GM21619 (cell line): ENCODE data around the gene PTPRT.

Experiments
- ATAC-seq: cut with Tn5 transposase; IDR thresholded peaks from one replicate; pipeline ENCODE4 v1.9.1; 2021; ENCODE audit not compliant: unreplicated experiment

PTPRT gene

DNA sequence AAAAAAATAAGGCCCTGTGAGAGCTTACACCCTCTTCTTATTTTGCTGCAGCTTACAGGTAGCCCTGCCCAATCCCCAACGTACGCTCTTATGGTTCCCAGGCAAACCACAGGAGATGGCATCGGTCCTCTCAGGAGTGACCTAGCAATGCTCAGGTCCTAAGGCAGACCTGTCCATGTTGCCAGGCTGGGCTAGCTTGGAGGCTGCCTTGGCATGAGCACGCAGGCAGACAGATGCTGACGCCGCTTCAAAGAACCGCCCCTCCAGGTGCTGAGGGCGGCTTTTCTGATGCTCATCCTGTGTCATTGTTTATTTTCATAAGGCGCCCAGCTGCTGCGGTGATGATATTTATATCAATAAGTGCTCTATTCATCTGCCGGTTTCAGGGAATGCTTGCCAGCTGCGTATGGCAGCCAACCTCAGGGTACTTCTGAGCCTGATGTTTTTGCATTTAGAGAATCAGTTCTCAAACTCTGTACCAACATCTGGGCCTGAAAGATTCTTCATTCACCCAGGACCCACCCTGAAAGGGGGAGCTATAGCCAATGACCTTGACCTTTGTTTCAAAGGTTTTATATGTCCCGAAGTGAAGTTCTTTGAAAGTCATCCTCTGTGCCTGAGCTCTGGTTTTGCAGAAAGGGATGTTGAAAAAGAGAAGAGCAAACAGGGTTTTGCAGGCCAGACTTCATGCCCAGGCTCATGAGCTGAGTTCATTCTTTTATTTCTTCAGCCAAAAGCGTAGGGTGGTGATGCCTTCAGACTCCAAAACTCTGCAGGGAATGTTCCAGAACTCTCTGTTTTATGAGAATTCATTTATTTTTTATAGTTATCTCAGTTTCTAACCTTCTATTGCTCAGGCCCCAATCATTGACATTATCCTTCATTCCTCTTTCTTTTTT is 1095.9 kb downstream of the PTPRT start:
- ATAC-seq: no peak

DNA sequence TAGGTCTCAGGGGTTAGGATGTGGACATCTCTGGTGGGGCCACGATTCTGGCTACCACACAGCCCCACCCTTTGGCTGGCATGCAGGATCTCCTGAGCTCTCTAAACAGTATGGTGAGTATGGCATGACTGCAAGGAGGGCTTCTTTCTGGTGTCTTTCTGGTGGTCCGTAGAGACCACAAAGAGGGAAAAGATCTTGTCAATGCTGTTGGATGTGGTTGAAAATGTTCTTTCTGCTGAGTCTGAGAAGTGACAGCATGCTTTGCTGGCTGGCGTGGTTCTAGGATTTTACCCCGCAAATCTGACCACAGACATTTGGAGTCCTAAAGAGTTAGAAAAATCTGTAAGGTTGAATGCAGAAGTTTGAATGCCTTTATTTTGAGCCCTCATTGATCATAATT is 1096.7 kb downstream of the PTPRT start:
- ATAC-seq: no peak

GRCh38 chr20:42085366-42085765 is 1104.3 kb downstream of the PTPRT start:
- ATAC-seq: no peak

DNA sequence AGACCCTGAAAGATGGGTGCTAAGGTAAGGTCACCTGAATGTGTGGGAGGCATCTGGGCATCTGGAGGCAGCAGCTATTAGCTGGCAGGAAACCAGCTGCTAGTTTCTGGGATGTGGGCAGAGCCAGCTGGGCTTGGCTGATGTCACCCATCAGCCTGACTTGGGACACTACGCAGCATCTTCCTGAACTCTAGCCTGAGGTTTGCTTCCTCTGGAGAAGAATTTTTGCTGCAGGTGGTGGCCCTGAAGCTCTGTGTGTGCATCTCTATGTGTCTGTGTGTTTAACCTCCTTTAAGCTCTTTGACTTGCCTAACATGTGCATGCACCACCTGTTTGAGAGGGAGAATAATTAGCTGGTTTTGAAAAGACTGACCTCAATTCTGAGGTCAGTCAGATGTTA is 1106.4 kb downstream of the PTPRT start:
- no peak for ATAC-seq

DNA sequence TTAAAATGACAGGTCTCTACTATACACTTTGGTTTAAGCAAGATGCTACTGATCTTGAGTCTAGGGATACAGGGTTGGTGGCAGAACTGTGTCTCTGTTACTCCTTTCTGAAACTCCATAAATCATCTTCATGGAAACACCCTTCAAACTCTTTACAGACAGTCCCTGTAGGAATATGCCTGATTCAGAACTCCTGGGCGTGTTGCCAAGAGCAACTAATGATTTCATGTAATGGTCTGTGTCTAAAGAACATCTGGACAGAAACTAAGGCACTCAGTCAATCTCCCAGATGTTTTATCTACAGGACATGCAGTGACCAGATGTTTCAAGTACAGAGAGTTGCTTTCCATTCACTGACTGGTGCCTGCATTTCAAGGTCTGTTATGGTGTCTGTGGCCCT is 1107.1 kb downstream of the PTPRT start:
- no peak for ATAC-seq

GRCh38 chr20:42080956-42081355 is 1108.8 kb downstream of the PTPRT start:
- no peak for ATAC-seq

DNA sequence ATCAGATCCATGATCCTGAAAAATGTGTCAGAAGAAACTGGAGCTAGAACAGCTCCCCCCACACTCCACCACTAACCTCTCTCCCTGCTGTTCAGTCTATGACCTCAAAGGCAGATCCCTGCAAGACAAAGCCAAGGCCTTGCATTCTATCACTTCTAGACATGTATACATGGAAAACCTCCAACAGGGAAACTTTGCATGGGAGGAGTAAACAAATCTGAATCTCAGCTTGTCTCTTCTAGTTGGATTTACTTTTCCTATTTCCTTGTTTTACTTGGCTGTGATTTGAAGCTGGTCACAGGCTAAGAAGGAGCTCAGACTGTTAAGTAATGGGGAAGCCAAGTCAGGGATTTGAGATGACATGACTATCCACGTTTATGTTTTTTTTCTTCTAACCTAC is 1114.8 kb downstream of the PTPRT start:
- ATAC-seq: no peak

GRCh38 chr20:42067596-42067995 is 1122.1 kb downstream of the PTPRT start:
- no peak for ATAC-seq

- no peak for ATAC-seq
Observed at GRCh38 chr20:42067174-42067573, 1122.5 kb downstream of the PTPRT start.

GRCh38 chr20:42063141-42063540 is 1126.6 kb downstream of the PTPRT start:
- ATAC-seq: no peak

GRCh38 chr20:42053350-42053749 is 1136.4 kb downstream of the PTPRT start:
- ATAC-seq: no peak

- ATAC-seq: no peak
Observed at GRCh38 chr20:42051921-42052320, 1137.8 kb downstream of the PTPRT start.

GRCh38 chr20:42046371-42047085 is 1143.2 kb downstream of the PTPRT start:
- no peak for ATAC-seq

DNA sequence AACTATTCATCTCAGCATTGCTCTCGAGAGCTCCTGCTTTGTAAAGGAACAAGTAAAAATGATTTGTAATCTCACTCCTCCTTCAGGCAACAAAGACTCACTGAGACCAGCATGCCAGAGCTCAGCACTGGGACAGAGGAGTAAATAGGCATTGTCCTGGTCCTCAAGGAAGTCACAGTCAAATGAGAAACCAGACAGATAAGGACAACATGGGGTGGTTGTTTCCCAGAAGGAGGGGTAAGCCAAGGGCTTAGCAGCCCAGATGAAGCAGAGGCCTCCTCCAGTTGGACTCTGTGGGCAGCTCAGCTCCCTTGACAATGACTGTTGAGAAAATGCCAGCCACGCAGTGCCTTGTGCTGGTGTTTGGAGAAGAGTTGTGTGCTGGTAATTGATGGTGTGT is 1145.8 kb downstream of the PTPRT start:
- no peak for ATAC-seq

GRCh38 chr20:42041000-42041565 is 1148.6 kb downstream of the PTPRT start:
- no peak for ATAC-seq

DNA sequence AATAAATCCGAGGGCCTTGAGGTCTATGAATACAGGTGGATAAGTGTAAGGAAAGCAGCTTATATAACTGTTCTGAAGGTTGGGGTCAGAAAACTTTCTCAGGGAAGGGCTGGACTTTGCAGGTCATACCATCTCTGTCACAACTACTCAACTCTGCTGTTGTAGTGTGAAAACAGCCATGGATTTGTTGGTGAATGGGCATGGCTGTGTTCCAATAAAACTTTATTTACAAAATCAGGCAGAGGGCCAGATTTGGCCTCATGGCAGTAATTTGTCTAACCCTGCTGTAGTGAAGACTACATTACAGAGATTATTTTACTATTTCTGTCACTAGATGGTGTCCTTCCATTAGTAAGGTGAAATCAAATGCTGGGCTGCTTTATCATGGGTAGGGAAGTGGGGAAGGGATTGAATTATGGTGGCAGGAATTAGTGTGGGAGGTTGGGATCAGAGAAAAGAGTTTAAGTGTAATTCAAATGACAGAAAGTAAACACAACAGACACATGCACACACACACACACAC is 1161.9 kb downstream of the PTPRT start:
- ATAC-seq: no peak

DNA sequence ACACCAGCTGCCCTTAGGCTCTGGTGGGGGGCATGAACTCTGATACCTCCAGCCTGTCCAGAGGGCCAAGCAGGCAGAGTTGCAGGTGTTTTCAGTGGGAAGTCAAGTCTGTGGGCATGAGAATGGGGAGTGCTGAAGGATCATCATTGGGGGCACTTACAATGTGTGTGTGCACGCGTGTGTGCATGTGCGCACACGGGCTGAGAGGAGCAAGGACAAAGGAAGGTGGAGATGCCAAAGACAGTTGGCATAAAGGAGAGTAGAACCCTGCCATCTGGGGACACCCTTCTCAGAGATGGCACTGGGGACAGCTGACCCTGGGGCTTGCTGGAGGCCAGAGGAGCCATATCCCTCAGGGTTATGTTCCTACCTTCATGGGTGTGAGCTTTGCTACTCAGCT is 1163.1 kb downstream of the PTPRT start:
- no peak for ATAC-seq

GRCh38 chr20:42024653-42025052 is 1165.1 kb downstream of the PTPRT start:
- ATAC-seq: no peak
